Measurements from ENCODE around the gene CCDC51. TPM values are rescaled to one million over a fixed set of nuclear protein-coding genes. Genes with fewer than 3 reads are reported as not detected.

The CCDC51 gene
- total and polyA plus RNA-seq, 2 donors (not counting 1 experiment from before 2014, with no cell fraction given): 5.0 to 5.9 TPM

DNA sequence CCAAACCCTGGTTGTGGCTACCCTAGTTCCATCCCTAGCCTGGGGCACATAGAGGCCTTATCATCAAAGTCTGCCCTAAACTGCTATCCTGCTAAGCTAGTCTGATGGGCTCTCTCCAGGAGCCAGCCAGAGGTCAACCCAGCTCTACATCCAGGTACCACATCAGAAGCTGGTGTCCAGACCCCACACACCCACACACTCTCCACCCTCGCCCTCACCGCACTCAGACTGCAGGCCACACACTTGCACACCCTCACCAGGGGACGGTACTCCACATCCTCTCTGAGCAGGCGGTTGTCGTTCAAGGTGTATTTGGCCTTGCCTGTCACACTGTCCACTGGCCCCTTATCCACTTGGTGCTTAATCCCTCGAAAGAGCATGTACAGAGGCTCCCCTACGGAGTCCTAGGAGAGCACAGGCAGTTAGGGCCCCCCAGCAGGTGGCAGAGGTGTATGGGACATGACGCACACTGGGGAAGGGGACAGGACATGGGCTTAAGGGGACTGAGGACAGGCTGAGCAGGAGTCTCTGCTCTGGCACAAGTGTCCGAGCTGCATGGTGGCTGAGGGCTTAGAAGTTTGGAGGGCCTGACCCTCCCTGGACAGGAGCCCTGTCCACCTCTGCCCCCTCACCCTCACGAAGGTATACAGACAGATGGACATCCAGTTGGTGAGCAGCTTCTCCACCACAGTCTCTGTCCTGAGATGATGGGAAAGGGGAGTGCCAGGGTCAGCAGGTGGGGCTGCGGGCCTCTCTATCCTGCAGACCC is 28.1 kb downstream of the CCDC51 start:
- POLR2A ChIA-PET: interaction anchor here (0.6 kb wide), 1 partner anchor 57 kb away, joined by 4 read pairs; no protein-coding TSS in a partner anchor
- Mint-ChIP-seq H3K9me3 (ENCODE audit: insufficient read depth) (no peaks in the 10 kb centered on the region), H3K27ac (no peak overlapping the region), H3K27me3 (no peaks in the 10 kb centered on the region), H3K4me1 (no peaks in the 10 kb centered on the region), H3K4me3 (no peak overlapping the region)
- TF ChIP-seq EZH2 (IDR thresholded peaks at IDR 0.05; ENCODE audit: borderline replicate concordance, insufficient read depth, low read depth, low read length, poor library complexity, severe bottlenecking) (no peak), CTCF (IDR thresholded peaks at IDR 0.05) (no peak)
- H4K20me1 ChIP-seq (ENCODE audit: control insufficient read depth, insufficient read depth, low read length, poor library complexity, severe bottlenecking): no peaks in the 10 kb centered on the region
- H3K4me2 ChIP-seq (replicated peaks; ENCODE audit: low read depth, low read length, poor library complexity, severe bottlenecking): no peak overlapping the region
- no peak overlapping the region for H2AFZ ChIP-seq (ENCODE audit: insufficient read depth, low read depth, low read length, poor library complexity, severe bottlenecking)
- no peaks in the 10 kb centered on the region for H3K36me3 ChIP-seq (replicated peaks in 1 of 2; ENCODE audit: control extremely low read depth in 1 of 2, control insufficient read depth in 1 of 2, extremely low read depth in 1 of 2, insufficient read depth in 2 of 2, low read length in 1 of 2)
- intact Hi-C loops (cut with micrococcal nuclease): no loop called here
- H3K27me3 ChIP-seq (replicated peaks in 1 of 4; ENCODE audit: control extremely low read depth in 1 of 4, control insufficient read depth in 3 of 4, insufficient read depth in 4 of 4, low read length in 3 of 4): no peaks in the 10 kb centered on the region
- H3K79me2 ChIP-seq (ENCODE audit: control insufficient read depth, insufficient read depth, low read length): no peaks in the 10 kb centered on the region
- H3K4me1 ChIP-seq (ENCODE audit: control insufficient read depth in 2 of 2, insufficient read depth in 2 of 2, low read length in 2 of 2): no peaks in the 10 kb centered on the region
- WGBS (ENCODE audit: insufficient coverage): 91% methylated on average over 11 of the region's 11 CpGs
- no peaks in the 10 kb centered on the region for H3K9me3 ChIP-seq (ENCODE audit: control extremely low read depth in 1 of 3, control insufficient read depth in 2 of 3, insufficient read depth in 1 of 3, low read length in 2 of 3)
- no peak for DNase-seq
- H3K9ac ChIP-seq (ENCODE audit: low read length): no peak overlapping the region
- no peak overlapping the region for H3K4me3 ChIP-seq (ENCODE audit: control extremely low read depth in 1 of 5, extremely low read depth in 1 of 5, insufficient read depth in 1 of 5, low read depth in 2 of 5, low read length in 4 of 5)
- no peak overlapping the region for H3K27ac ChIP-seq (ENCODE audit: low read length in 2 of 2)
- CTCF ChIA-PET: interaction anchor here (2.5 kb wide), 1 partner anchor 11 kb away, joined by 14 read pairs; no protein-coding TSS in a partner anchor
- ATAC-seq (ENCODE audit: low read depth): no peak

- no peak overlapping the region for H3K4me2 ChIP-seq (replicated peaks; ENCODE audit: low read depth, low read length, poor library complexity, severe bottlenecking)
- H4K20me1 ChIP-seq (ENCODE audit: control insufficient read depth, insufficient read depth, low read length, poor library complexity, severe bottlenecking): no peaks in the 10 kb centered on the region
- no peak overlapping the region for H2AFZ ChIP-seq (ENCODE audit: insufficient read depth, low read depth, low read length, poor library complexity, severe bottlenecking)
- ChIA-PET POLR2A (no interaction called here), CTCF (interaction anchor here (1.2 to 2.5 kb wide), 2 partner anchors 10 to 25 kb away, joined by 5 to 14 read pairs; no protein-coding TSS in a partner anchor)
- TF ChIP-seq EZH2 (IDR thresholded peaks at IDR 0.05; ENCODE audit: borderline replicate concordance, insufficient read depth, low read depth, low read length, poor library complexity, severe bottlenecking): no peak
- TF ChIP-seq CTCF (IDR thresholded peaks at IDR 0.05): no peak
- DNase-seq (no peak), ATAC-seq (ENCODE audit: low read depth) (no peak)
- no peaks in the 10 kb centered on the region for H3K4me1 ChIP-seq (ENCODE audit: control insufficient read depth in 2 of 2, insufficient read depth in 2 of 2, low read length in 2 of 2)
- H3K27ac Mint-ChIP-seq: no peak overlapping the region
- H3K79me2 ChIP-seq (ENCODE audit: control insufficient read depth, insufficient read depth, low read length): no peaks in the 10 kb centered on the region
- 90% methylated on average over 8 of the region's 9 CpGs for WGBS (ENCODE audit: insufficient coverage)
- H3K4me1 Mint-ChIP-seq: no peaks in the 10 kb centered on the region
- H3K4me3 Mint-ChIP-seq: no peak overlapping the region
- no peak overlapping the region for H3K4me3 ChIP-seq (ENCODE audit: control extremely low read depth in 1 of 5, extremely low read depth in 1 of 5, insufficient read depth in 1 of 5, low read depth in 2 of 5, low read length in 4 of 5)
- H3K9me3 Mint-ChIP-seq (ENCODE audit: insufficient read depth): no peaks in the 10 kb centered on the region
- no peaks in the 10 kb centered on the region for H3K36me3 ChIP-seq (replicated peaks in 1 of 2; ENCODE audit: control extremely low read depth in 1 of 2, control insufficient read depth in 1 of 2, extremely low read depth in 1 of 2, insufficient read depth in 2 of 2, low read length in 1 of 2)
- no peaks in the 10 kb centered on the region for H3K27me3 Mint-ChIP-seq
- intact Hi-C loops (cut with micrococcal nuclease): no loop called here
- no peaks in the 10 kb centered on the region for H3K9me3 ChIP-seq (ENCODE audit: control extremely low read depth in 1 of 3, control insufficient read depth in 2 of 3, insufficient read depth in 1 of 3, low read length in 2 of 3)
- H3K27me3 ChIP-seq (replicated peaks in 1 of 4; ENCODE audit: control extremely low read depth in 1 of 4, control insufficient read depth in 3 of 4, insufficient read depth in 4 of 4, low read length in 3 of 4): no peaks in the 10 kb centered on the region
- no peak overlapping the region for H3K9ac ChIP-seq (ENCODE audit: low read length)
- no peak overlapping the region for H3K27ac ChIP-seq (ENCODE audit: low read length in 2 of 2)
Measured at GRCh38 chr3:48411041-48411588, 28.8 kb downstream of the CCDC51 start.

Measured in B cell (primary cell).